Stimulated activated CD4-positive, alpha-beta T cell treated with anti-CD3 and anti-CD28 coated beads, Interleukin-4, amount 100 ng/mL, for 4 hours (primary cell): Measurements from ENCODE around the gene VWA3A.
"Not testable (repeated sequence)": the region's sequence is repeated elsewhere in the genome, so short reads cannot be mapped to it uniquely, and the experiment has no call there.

ENCODE experiments used
- DNase-seq, 2 experiments: peaks; one replicate each; pipeline ENCODE4 v3.0.0-alpha.2; 2020

VWA3A gene

DNA sequence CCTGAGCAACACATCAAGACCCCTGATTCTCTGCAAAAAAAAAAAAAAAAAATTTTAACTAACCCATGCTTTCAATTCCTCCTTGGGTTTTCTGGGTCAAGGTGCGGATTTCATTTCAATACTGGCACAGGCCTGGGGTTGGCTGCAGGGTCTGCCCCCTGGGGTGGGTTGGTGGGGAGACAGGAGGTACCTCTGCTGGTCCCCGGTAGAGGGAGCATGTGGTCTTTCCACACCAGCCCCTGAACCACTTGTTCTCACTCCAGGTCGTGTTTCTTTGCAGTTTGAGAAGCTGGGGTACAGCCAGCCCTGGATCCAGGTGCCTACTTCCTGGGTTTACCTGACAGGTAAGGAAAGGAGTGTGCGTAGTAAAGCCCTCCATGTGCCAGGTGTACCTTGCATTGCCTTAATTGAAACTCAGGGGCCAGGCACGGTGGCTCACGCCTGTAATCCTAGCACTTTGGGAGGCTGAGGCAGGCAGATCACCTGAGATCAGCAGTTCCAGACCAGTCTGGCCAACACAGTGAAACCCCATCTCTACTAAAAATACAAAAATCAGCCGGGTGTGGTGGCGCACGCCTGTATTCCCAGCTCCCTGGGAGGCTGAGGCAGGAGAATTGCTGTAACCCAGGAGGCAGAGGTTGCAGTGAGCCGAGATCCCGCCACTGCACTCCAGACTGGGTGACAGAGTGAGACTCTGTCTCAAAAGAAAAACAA lies 91.7 kb downstream of the VWA3A start:
- no peak for DNase-seq

DNA sequence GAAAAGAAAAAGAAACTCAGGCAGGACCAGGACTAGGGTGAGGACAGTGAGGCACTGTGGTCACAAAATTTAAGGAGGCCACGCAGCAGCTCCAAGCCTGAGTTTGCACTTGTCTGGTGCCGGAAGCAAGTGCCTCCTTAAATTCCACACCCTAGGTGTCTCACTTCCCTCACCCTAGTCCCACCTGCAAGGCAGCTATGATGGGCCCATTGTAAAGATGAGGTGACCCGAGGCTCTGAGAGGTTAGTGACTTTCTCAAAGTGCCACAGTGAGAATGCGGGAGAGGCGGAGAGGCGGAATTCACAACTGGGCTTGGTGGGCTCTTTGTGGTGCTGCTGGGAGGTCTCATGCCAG lies 92.3 kb downstream of the VWA3A start:
- no peak for DNase-seq

DNA sequence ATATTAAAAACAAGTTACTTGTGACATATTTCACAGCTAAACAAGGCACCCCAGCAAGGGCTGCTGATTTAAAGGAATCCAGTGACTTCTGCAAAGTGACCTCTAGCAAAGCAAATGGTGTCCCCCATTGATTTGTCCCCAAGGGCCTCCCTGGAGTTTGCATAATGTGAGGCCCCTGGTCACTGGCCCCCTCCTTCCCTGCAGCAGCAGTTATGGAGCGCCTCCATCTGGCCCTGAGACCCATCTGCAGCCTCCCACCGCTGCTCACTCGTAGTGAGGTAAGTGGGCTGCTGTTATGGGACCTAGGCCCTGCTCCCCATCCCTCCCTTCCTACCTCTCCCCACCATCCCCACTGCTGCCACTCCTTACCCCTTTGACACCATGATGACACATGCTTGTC lies 94.2 kb downstream of the VWA3A start:
- DNase-seq: no peak

DNA sequence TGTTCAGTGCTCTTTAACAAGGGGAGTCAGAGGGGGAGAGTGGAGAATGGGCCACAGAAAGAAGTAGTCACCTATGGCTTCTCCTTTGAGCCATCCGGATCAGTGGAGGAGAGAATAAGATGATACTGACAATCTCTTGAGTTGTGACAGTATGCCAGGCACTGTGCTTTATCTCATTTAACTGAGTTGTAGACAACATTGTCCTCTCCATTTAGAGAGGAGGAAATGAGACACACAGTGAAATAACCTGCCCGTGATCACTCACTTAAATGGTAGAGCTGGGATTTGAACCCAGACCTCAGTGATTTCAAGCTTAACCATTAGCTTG lies 95.9 kb downstream of the VWA3A start:
- DNase-seq: no peak

DNA sequence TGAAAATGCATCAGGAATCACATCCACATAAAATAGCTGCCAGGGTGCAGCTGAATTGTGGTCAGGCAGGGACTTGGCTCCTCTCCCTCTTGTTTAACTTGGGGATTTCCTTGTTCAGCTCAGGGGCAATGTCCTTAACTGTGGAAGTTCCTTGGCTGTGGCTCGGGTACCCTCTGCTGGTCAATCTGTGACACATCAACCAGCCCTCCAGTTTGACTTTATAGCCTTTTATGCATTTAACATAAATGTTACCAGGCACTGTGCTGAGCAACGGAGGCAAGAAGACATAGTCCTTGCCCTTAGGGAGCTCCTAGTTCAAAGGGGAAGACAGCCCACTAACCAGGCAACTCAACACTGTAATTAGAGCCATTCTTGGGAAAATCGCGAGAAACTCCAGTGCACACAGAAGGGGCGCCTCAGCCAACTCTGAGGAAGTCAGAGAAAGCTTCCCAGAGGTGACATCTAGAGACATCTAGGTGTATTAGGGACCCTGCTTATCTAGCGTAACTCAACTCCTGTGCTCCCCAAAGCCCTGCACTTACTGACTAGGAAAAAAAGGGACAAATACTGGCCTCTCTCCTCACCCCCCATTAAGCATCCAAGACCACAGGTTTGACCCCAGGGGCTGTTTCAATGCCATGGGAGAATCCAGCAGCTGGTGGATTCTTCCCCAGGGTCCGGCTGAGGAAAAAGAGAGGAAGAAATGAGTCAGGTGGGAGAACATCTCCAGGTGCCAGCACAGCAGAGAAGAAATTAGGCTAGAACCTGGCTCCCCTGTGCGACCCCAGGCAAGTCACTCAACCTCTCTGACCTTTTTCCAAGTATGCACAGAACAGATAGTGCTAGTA lies 96.5 kb downstream of the VWA3A start:
- DNase-seq: peak; percentile 37 to 65

DNA sequence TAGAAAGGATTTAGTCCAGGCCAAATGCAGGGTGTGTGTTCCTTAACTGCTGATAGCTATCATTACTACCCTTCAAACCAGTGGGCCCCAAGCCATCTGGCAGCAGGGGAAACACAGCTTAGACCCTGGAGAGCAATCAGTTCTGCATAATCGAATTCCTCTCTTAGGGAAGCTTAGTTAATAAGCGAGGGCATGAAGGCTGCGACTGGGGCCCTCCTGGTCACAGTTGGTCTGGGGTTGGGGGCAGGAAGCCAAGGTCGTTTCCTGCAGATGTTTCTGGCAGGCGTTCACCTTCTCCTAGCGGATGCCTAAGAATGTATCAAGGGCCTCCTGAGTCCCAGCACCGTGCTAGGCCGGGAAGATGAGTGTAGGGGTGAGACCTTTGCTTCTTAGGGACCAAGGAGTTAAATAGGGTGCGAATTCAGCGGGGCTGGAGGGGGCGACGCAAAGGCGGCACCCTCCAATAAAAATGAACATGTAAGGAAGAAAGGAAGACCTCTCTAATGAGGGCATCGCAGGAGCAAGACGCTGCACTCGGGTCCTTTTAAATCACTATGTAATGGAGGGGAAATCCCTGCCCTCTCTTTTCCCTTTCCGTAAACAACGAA lies 97.2 kb downstream of the VWA3A start:
- no peak for DNase-seq

DNA sequence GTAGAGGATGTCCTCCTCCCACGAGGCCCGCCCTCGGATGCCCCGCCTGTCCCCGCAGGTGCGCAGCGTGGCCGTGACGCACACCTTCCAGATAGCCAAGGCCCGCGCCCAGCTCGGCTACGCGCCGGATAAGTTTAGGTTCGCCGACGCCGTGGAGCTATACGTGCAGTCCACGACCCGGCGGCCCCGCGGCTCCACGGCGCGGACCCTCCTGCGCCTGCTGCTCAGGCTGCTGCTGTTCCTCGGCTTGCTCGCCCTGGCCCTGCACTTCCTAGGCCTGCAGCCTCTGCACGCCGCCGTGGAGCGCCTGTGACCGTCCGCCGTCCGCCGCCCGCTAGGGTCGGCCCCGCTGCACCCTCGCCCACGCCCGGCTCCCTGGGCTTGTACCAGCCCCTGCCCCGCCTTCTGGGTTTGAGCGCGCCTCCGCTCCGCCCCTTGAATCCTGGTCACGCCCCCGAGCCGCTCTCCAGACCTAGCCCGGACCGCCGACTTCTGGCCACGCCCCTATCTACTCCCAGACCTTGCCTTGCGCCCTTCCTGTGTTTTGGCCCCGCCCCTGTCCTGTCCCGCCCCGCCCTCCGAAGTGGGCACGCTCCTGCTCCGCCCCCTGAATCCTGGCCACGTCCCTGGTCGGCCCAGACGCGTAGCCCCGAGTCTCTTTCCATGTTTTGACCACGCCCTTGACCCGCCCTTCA lies 97.9 kb downstream of the VWA3A start:
- DNase-seq: peak; percentile 96 to 97

DNA sequence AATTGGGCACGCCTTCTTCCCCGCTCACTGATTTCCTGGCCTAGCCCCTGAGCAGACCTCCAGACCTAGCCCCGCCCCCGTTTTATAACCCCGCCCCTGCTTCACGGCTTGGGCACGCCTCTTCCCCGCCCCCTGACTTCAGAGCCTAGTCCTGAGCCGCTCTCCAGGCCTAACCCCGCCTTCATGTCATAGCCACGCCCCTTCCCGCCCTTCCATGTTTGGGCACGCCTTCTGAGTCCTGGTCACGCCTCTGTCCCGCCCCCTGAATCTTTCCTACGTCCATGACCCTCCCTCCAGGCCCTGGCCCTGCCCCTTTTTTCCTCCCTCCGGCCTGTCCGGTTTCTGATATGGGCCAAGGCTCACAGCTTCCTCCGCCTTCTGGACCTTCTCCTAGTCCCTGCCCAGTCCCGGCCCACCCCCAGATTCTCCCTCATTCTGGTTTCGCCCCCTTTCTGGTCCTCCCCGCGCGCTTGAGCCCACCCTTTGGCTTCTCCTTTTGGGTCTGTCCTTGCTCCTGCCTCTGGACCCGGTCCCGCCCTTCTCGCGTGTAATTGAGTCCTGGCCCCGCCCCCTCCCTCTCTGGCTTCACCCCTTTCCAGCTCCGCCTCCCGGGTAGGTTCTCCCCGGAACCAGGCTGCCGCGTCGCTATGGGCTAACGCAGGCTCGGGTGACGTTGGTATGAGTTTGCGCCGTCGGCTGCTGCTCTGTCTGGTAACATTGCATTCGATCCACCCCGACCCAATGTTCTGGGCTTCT lies 98.6 kb downstream of the VWA3A start:
- peak; percentile 98 to 99 for DNase-seq

DNA sequence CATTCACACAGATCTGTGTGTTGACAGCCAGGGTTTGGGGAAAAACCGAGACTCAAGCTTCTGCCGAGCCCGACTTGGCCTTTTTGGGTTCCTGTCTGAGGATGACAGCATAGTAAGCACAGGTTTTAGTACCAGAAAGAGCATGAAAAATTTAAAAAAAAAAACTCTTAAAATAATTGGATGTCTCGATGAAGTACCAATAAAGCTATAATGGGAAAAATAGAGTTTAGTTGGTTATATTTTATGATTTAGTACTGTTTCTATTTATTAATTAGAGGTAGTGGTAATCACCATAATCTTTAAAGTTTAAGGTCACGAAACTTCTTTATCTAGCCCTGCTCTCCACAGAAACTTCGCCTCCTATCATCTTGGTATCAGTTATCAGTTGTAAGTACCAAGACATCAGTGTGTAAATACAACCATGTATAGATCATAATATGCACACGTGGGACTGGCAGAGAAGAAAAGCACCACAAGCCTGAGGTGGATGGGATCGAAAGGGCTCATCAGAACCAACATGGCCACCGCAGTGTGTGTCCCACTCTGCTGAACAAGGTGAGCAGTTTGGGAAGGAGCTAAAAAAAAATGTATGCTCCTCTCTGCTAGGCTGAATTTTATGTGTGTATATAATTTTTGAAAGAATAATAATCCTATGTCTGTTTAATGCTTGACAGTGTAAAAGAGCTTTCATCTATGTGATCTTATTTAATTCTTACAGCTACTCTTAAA lies 99.4 kb downstream of the VWA3A start:
- DNase-seq: peak; percentile 13 to 19

DNA sequence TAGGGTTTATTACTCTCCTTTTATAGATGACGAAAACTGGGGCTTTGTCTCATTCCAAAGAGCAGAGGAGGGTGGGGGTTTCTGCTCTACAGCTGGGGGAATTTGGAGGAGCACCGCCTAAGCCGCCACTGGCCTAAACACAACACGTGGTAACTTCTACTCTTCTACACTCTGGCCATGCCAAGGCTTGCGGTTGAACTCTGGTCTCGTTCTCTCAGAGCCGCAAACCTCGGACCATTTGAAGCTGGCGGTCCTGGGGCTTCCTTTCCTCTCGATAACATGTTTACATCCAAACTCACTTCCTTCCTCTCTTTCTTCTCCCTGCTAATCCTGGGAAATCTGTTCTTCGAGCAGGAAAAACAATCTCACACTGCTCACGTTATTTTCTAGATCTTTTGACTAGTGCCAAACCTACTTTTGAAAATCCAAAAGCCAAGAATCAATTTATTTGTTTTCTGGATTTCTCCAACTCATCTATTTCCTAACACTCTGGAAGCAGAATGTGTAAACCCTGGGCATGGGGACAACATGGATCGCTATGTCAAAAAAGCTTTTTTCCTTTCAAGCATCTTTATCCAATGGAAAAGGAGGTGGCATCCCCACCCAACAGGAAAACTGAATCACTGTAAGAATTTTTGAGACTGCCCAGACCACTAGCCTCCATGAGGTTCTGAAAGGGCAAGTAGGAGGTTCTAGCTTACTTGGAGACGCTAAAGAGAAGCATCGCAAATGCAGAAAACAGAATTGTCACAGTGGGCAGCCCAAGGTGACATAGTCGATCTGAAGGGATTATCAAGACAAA lies 100.1 kb downstream of the VWA3A start:
- DNase-seq: peak; percentile 45 to 71

DNA sequence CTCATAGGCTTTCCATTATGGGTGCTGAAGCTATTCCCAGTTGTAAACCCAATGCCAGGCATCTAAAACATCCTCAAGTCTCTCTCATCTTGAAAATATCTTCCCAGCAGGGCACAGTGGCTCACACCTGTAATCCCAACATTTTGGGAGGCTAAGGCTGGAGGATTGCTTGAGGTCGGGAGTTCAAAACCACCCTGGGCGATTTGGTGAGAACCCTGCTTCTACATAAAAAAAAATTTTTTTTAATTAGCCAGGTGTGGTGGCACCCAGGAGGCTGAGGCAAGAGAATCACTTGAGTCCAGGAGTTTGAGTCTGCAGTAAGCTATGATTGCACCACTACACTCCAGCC lies 100.7 kb downstream of the VWA3A start:
- no peak for DNase-seq

DNA sequence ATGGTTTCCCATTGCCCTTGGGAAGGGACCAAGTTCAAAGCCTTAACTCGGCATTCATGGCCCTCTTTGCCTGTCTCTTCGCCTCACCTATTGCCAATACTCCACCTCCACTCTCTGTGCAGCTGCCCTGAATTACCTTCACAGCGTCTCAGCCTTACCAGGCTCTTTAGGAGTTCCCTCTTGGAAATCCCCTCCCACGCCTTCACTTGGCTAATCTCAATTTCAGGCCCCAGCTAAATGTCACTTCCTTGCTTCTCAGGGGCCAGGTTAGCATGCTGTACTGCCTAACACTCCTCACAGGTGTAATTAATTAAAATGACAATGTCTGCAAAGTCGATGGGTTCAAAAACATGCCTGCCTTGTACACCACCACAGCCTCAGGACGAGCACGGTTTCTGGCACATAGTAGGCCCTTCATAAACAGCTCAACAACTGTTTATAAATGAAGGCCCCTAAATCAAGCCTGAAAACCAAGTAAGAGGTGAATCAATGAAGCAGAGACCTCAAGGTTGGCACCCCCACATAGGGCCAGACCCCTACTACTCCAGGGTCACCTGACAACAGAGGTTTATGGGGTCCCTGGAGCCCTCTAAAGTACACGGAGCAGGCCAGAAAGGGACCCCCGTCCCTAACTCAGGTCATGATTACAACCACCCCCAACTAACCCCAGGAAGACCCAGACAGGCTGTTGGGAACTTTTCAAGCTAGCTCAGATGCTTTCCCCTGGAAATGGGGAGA lies 102.5 kb downstream of the VWA3A start:
- DNase-seq: peak in 1 of 2 experiments; percentile 21

DNA sequence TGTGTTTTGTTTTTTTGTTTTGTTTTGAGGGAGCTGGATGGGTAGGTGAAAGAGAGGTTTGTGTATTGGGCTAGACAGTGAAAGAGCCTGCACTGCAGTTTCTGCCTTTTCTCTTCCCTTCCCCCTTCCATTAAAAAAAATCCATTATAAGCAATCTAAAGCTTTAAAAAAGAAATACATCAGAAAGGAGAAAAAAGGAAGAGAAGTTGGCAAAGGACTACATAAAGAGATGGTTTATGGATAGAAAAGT lies 103.0 kb downstream of the VWA3A start:
- no peak for DNase-seq

DNA sequence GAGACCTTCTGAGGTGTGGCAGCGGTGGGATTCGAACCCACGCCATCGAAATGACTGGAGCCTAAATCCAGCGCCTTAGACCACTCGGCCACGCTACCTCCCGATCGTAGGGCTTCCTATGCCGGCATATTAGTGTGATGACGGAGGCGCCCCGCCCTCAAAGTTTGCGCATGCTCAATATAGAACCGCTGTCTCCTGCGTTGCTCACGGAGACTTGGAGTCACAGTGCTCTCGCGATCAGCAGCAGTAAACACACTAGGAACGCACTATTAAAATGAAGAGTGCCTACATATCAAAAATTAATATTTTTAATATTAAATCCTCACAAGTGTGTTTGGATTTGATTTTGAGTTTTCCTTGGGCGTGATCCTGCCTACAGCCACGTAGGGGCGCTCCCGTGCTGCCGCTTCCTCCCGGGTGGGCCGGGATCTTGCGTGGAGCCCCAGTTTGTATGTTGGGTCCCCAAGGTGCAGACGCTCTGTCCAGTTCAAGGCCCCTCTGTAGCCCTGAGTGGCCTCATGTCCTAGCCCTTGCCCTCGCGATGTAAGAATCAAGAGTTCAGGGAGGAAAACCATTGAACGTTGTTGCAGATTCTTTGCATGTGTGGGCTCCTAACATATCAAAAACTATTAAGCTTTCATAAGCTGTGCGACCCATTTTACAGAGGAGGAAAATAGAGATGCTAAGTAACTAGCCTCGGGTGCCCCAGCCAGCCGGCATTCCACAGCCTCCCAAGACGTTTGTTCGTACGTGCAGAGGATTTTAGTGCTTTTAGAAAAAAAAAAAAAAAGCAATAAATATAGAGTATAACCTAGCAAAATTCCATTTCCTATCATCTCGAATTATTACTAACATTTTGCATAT lies 103.6 kb downstream of the VWA3A start:
- DNase-seq: peak; percentile 88 to 91

DNA sequence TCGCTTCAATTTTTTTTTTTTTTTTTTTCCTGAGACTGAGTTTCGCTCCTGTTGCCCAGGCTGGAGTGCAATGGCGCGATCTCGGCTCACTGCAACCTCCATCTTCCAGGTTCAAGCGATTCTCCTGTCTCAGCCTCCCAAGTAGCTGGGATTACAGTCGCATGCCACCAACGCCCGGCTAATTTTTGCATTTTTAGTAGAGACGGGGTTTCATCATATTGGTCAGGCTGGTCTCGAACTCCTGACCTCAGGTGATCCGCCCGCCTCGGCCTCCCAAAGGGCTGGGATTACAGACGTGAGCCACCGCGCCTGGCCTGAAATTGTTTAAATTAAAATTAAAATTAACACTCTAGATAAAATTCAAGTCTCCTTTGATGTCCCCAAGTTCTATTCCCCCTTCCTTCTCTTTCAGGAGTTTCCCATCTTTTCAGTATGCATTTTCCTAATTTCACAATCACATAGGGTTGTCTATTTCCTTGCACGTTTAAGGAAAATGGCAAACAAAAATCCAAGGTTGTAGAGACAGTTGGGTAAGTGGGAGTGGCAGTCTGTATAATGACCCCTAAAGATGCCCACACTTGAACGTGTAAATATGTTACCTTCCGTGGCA lies 104.3 kb downstream of the VWA3A start:
- DNase-seq: not testable (repeated sequence)

DNA sequence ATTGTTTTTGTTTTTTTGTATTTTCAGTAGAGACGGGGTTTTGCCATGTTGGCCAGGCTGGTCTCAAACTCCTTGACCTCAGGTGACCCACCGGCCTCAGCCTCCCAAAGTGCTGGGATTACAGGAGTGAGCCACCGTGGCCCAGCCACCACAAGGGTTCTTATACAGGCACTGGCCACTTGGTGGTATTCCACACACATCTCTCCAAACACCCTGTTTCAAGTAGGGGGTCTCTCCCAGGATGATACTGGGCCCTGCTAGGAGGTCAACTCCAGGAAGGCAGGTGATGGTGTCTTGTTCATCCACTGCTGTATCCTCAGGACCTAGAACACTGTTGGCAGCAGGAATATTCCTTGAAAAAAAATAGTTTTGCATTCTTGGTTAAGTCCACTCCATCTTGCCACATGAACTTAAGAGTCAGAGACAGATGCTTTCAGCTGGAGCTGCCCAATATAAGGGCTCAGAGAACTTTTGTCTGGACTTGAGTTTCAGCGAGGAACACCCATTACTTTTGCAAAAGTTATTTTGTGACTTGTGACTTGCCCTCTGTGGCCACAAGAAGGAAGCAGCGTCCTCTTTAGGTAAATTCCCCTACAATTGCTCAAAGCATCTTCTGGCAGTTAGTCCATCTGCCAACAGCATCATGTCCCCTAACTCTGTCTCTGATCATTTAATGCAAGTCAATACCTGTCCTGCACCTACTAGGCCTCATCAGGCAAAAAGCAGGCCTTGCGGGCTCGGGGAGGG lies 106.4 kb downstream of the VWA3A start:
- DNase-seq: no peak

DNA sequence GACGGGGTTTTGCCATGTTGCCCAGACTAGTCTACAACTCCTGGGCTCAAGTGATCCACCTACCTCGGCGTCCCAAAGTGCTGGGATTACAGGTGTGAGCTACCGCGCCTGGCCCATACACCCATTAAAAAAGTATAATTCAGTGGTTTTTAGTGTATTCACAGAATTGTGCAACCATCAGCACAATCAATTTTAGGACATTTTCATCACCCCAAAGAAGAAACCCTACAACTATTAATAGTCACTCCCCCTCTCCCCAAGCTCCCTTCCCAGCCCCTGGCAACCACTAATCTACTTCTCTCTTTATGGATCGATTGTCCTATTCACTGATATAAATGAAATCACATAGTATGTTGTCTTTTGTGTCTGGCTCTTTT lies 109.9 kb downstream of the VWA3A start:
- no peak for DNase-seq

DNA sequence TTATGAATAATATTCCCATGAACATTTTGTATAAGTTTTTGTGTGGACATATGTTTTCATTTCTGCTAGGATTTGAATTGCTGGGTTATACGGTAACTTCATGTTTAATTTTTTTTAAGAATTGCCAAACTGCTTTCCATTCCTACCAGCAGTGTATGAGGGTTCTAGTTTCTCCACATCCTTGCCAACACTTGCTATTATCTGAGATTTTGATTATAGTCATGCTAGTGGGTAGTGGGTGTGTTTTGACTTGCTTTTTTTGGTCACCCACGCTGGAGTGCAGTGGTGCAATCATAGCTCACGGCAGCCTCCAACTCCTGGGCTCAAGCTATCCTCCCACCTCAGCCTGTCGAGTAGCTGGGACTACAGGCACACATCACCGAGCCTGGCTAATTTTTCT lies 110.8 kb downstream of the VWA3A start:
- DNase-seq: no peak
